Measurements from ENCODE around the gene CNGA3.

DNA sequence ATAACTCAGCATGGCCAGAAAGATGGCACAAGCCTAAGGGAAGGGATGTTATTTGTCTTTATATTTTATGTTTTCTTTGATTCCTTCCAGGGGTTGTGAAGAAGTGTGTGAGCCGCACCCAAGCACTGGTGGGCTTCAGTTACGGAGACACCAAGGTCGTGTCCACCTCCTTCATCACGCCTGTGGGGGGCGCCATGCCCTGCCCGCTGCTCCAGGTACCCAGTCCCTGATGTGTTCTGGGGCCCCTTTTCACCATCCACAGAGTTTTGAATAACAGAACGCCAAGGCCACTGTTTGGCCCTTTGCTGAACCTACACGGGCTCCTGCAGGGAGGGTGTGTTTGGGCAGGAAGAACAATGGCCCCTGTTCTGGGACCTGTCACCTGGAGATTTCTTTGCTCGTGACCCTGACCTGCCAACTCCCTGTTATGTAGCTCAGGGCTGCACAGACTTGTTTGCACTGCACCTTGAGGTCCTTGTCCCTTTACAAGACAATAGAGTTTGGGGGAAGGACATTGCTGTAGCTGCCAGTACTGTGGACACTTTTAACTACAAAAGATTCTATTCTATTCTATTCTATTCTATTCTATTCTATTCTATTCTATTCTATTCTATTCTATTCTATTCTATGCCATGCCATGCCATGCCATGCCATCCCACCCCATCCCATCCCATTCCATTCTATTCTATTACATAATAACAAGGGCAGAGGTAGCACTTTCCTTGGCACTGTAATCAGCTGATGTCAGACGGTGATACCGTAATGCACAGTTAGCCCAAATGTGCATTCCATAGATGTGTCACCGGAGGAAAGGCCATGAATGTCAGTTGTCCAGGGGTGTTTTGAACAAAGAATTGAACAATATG, 48.2 kb upstream of the CNGA3 start:
- TF ChIP-seq, protein P1, sequence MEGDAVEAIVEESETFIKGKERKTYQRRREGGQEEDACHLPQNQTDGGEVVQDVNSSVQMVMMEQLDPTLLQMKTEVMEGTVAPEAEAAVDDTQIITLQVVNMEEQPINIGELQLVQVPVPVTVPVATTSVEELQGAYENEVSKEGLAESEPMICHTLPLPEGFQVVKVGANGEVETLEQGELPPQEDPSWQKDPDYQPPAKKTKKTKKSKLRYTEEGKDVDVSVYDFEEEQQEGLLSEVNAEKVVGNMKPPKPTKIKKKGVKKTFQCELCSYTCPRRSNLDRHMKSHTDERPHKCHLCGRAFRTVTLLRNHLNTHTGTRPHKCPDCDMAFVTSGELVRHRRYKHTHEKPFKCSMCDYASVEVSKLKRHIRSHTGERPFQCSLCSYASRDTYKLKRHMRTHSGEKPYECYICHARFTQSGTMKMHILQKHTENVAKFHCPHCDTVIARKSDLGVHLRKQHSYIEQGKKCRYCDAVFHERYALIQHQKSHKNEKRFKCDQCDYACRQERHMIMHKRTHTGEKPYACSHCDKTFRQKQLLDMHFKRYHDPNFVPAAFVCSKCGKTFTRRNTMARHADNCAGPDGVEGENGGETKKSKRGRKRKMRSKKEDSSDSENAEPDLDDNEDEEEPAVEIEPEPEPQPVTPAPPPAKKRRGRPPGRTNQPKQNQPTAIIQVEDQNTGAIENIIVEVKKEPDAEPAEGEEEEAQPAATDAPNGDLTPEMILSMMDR (IDR thresholded peaks at IDR 0.05) = no peak
- no peak for TF ChIP-seq POLR2A (IDR thresholded peaks at IDR 0.05)
